ENCODE measurements around the gene PRDM11.
A peak's percentile ranks its signal among the peaks of the same experiment; 100 is the strongest.

Gene PRDM11

GRCh38 chr11:45174168-45174835 lies 27.9 kb downstream of the PRDM11 start:
- no peak for DNase-seq (ENCODE audit: low spot score)

- no peak for DNase-seq (ENCODE audit: low spot score)
Measured at GRCh38 chr11:45174963-45175362, 28.5 kb downstream of the PRDM11 start.

- DNase-seq (ENCODE audit: low spot score), result no peak
Measured at GRCh38 chr11:45176996-45177395, 30.6 kb downstream of the PRDM11 start.

- no peak for DNase-seq (ENCODE audit: low spot score)
Measured at GRCh38 chr11:45178223-45178622, 31.8 kb downstream of the PRDM11 start.

- DNase-seq (ENCODE audit: low spot score), result no peak
Measured at GRCh38 chr11:45178890-45179671, 32.6 kb downstream of the PRDM11 start.

- DNase-seq (ENCODE audit: low spot score), result no peak
Measured at GRCh38 chr11:45179686-45180178, 33.3 kb downstream of the PRDM11 start.

GRCh38 chr11:45180179-45180847 lies 33.9 kb downstream of the PRDM11 start:
- DNase-seq (ENCODE audit: low spot score), result no peak

- no peak for DNase-seq (ENCODE audit: low spot score)
Measured at GRCh38 chr11:45180848-45181192, 34.4 kb downstream of the PRDM11 start.

- DNase-seq (ENCODE audit: low spot score), result no peak
Measured at GRCh38 chr11:45181193-45181888, 34.9 kb downstream of the PRDM11 start.

- DNase-seq (ENCODE audit: low spot score), result no peak
Measured at GRCh38 chr11:45181889-45182550, 35.6 kb downstream of the PRDM11 start.

GRCh38 chr11:45182902-45183301 lies 36.5 kb downstream of the PRDM11 start:
- DNase-seq (ENCODE audit: low spot score), result no peak

GRCh38 chr11:45184640-45185039 lies 38.2 kb downstream of the PRDM11 start:
- no peak for DNase-seq (ENCODE audit: low spot score)

GRCh38 chr11:45185228-45185729 lies 38.8 kb downstream of the PRDM11 start:
- no peak for DNase-seq (ENCODE audit: low spot score)

- DNase-seq (ENCODE audit: low spot score), result no peak
Measured at GRCh38 chr11:45187375-45187774, 40.9 kb downstream of the PRDM11 start.

- no peak for DNase-seq (ENCODE audit: low spot score)
Measured at GRCh38 chr11:45188127-45188526, 41.7 kb downstream of the PRDM11 start.

GRCh38 chr11:45189230-45189629 lies 42.8 kb downstream of the PRDM11 start:
- no peak for DNase-seq (ENCODE audit: low spot score)

- no peak for DNase-seq (ENCODE audit: low spot score)
Measured at GRCh38 chr11:45193695-45194094, 47.3 kb downstream of the PRDM11 start.

GRCh38 chr11:45204761-45205160 lies 58.3 kb downstream of the PRDM11 start:
- peak; percentile 27 for DNase-seq (ENCODE audit: low spot score)

- DNase-seq (ENCODE audit: low spot score), result no peak
Measured at GRCh38 chr11:45205978-45206377, 59.5 kb downstream of the PRDM11 start.

GRCh38 chr11:45208135-45208534 lies 61.7 kb downstream of the PRDM11 start:
- DNase-seq (ENCODE audit: low spot score), result no peak

Data from SK-N-DZ (cell line).